ENCODE measurements around the gene MLLT10.
A peak's percentile ranks its signal among the peaks of the same experiment; 100 is the strongest.

The MLLT10 gene

DNA sequence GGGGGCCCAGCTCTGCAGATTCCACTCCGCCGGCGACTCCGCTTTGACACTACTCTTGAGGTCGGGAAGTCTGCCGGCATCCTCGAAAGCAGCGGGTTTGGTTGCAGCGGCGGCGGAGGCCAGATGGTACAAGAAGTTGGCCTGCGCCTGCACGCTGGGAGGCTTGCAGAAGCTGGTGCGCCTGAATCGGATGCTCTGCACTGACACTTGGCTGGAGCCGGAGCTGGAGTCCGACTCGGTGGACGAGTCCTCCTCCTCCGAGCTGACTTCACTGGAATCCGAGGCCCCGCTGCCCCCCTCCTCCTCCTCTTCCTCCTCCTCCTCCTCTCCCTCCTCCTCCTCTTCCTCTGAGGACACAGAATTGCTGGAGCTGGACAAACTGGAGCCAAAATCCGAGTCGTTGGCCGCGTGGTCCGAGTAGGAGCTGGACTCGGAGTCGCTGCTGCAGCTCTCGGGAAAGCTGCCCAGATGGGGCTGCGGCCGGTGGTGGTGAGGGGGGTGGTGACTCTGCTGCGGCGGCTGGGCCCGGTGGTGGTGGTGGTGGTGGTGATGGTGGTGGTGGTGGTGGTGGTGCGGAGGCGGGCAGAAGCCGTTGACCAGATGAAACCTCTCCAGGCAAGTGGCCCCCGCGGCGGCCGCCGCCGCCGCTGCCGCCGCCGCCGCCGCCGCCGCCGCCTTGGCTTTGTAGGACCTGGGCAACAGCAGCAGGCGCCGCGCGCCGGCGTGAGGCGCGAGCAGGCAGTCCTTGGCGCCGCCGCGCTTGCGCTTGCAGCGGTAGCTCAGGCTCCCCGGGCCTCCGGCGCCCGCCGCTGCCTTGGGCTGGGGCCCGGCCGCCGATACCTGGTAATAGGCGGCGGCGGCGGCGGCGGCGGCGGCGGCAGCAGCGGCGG, 17.5 kb upstream of the MLLT10 start:
- DNase-seq (ENCODE audit: low read depth in 2 of 2): peak in 1 of 2 donors; percentile 33

DNA sequence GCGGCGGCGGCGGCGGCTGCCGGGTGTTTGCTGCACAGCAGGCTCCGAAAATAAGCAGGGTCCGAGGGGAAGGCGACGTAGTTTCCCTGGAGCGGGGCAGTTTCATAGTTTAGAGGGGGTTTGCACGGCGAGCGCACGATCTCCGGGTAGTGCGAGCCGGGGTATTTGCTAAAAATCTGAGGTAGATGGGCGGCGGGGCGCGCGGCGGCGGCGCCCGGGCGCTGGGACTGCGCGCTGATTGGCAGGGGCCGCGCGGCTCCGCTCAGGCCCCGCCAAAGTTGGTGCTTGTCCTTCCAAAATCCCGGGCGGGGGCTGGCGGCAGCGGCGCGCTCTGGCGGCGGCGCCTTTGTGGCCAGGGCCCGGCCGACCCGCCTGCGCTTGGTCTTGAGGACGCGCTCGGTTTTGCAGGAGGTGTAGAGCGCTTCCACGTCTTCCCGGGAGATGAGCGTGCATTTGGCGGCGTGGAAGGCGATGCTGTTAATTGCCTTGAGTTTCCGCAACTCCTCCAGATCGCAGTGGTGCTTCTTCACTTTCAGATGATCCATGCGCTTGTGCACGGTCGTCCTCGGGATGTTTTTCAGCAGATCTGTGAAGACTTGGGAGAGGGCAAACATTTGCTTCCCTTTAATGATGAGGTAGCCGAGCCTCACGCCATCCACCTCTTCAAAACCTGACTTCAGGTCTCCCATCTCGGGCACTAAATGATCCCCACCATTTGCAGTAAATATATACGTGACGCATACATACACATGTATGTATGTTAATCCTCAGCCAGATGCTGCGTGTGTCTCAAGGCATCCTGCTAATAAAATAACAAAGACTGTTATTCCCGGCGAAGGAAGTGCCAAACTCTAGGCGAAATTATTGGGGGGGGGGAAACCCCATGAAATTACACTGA, 16.6 kb upstream of the MLLT10 start:
- no peak for DNase-seq (ENCODE audit: low read depth in 2 of 2)

DNA sequence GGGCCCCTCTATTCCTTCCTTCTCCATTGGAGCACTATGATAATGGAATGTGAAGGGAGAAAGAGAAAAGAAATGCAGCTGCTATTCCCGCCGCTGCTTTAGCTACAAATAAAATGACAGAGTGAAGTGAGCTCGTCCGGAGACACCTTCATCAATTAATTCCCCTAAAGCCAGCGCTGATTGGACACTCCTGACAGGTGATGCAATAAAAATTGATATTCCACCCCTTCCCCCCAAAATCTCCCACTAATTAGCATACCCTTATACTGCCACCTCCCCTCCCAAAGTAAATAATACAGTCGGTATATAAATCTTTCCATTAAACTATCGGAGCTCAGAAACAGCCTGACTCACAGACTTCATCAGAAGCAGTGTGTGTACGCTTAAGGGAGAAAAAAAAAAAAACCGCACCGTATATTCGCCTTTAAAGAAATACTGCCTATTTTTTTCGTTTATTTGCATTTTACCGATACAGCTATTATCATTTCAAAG, 15.8 kb upstream of the MLLT10 start:
- no peak for DNase-seq (ENCODE audit: low read depth in 2 of 2)

DNA sequence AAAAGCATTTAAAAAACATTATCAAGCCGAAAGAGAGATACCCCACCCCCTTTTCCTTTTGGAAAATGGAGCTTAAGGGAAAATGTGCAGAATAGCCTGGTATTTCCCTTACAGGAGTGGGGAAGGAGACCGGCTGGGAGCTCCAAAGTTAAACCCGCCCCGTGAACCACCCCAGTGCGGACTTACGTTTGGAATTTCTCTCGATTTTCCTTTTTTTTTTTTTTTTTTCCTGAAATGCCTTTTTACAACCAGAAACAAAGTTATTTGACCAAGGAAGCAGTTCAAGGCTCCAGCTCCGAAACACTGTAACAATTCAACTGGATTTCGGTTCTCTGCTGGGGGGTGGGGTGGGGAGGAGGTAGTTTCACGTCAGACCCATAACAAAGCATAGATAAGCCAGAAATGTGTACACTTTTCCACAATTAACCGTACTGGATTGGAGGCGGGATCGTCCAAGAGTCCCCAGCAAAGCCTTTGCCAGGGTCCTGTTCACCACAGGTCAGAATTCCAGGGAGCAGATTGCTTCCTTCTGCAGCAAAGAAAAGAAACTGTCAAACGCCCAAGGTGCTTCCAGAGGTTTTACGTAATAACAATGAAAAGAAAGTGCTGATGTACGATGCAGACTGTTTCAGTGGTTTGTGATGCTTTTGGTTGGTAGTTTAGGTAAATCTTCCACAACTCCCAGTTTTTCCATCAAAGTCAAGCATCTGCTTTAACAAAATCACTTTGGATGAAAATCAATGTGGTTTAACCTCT, 15.2 kb upstream of the MLLT10 start:
- no peak for DNase-seq (ENCODE audit: low read depth in 2 of 2)

DNA sequence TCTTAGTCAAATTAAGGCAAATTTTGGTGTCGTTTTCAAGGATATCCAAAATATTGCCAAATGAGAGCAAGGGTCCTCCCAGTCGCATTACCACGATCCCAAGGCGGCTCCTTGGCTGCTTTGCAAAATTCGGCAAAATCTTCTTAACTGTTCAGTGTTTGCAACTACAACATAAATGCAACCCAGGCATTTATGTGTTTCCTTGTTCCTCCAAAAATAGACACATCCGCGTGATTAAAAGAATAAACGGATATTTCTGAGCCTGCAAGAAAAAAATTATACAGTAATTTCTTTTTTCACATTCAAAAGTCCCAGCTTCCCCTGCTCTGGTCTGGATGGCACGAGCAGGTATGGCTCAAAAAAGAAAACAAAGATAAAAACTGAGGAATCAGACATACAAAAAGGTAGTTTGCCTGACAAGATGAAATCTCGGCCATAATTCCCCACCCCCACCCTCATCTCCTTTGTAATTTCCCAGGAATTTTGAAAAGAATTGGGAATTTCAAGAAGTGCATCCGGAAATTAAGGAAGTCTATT, 14.6 kb upstream of the MLLT10 start:
- DNase-seq (ENCODE audit: low read depth in 2 of 2): no peak

DNA sequence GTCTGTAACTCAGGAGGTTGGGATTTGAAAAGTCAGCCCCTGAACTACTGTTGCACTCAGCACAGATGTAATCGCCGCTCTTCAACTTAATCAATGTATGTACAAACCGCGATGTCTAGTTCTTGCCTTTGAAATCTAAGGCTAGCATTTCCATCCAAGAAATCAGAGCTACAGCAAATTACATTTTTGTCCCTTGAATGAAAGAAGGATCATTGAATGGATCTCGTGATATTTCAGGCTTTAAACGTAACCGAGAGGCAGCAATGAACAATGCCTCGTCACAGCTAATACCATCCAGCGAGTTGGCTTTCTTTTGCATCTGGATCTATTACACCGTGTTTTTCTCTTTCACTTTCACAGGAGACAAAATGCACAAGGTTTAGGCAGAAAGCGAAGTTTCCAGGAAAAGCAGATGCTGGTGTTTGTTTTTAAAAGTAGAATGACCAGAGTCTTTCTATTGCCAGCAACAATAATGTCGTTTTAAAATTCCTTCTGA, 14.0 kb upstream of the MLLT10 start:
- no peak for DNase-seq (ENCODE audit: low read depth in 2 of 2)

DNA sequence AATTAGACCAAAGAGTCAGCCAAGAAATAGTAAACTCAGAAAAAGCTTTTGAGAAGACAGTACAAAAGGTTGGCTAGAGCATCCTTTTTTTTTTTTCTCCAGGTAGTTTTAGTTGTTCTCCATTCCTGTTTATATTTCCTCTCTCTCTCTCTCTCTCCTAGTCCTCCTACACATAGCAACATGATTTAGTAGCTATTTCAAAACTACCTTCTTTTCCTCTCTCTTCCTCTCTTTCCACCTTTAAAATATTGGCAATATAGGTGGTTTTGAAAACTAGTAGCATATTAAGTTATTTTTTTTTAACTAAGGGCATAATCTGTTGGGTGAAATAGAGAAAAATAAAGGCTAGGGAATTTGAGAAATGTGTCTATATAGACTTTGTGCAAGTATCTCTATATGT, 13.5 kb upstream of the MLLT10 start:
- DNase-seq (ENCODE audit: low read depth in 2 of 2): no peak

DNA sequence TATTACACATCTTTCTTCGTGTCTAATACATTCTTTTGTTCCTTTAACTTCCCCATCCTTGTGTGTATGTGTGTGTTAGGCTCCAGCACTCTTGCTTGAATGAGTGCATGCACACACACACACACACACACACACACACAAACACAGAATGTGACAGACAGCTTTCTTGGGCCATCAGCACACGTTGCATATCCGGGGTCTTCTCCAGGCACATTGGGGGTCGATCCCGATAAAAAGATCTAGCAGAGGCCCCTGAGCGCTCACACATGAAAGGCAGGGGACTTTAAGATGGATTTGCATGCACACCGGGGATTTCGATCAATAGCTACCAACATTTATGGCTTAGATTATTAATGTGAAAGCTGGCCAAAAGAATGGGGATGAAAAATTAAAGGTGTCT, 13.1 kb upstream of the MLLT10 start:
- DNase-seq (ENCODE audit: low read depth in 2 of 2): no peak

DNA sequence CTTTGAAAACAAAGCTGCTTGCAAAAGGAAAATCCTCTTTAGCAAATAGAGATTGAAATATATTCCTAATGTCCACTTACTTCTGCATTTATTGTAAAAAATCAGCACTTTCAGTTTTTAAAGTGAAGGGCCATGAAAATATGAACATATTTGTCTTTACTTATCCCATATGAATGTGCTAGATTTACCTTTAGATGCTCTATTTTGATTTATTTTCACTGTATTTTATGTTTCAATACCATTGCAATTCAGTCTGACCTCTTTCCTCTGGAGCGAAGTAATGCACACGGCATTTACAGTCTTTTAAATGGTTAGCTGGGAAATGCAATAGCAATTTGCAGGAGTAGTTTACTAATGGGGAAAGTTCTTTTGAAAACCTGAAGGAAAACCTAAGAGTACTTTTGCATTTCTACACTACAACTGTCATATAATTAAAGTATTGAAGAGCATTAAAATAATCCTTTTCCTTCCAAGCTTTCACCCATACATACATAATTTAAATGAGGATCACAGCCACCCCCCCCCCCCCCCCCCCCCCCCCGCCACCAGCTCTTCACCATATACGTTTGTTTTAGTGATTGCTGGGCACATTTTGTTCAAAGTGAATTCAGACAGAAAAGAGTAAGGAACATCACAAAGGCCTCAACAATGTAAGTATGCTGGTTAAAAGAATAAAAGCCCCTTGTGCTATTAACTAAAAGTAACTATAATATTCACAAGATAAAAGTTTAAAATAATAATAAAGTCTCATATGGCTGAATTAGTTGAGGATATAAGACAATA, 12.1 kb upstream of the MLLT10 start:
- DNase-seq (ENCODE audit: low read depth in 2 of 2): no peak

DNA sequence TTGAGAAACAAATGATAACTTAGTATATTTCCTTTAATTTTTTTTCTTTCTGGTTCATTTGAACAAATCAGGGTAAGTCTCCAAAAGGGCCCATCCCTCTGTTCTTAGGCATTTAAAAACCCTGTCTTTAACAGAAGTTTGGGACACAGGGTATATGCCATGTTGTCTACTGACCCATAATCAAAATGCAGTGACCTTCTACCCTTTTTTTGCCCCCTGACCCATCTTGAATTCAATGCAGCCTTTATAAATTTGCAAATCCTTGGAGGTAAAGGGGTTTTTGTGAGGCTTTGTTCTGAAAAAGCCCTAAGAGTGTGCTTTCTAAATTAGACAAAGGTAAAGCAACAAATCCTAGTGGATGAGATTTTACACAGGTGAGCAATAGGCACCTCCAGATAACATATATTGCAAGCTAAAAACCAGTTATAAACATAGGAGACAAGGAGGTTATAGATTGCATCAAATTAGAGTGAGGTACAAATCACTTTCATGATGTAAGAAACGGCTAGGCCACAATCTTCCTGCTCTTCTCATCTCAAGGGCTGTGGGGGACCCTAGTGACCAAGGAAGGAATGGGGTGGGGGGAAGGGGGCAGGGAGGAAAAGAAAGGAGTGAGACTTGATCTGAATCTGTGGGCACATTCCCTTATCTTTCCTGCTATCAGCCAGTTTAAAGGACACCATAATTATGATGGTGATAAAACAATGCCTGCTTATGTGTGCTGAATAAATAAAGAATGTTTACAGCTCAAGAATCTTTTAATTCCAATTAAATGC, 11.2 kb upstream of the MLLT10 start:
- DNase-seq (ENCODE audit: low read depth in 2 of 2): no peak

DNA sequence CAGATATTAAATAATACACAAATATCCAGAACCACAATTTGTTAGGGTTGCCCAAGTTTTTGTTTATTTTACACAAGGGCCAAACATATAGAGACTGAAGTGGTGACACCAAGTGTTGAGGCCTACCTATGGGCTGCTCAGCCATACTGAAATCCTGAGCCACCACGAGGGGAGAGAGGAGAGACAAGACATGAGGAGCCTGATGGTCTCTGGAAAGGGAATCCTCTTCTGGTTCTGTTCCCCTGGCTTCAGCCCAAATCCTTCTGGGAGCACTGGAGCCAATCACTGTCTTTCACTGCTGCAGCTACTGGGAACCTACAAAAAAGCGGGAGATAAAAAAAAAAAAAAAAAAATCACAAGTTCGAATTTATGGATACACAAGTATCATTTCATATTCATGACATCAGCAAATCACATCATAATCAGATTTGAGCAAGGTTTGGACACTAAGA, 10.4 kb upstream of the MLLT10 start:
- DNase-seq (ENCODE audit: low read depth in 2 of 2): no peak

DNA sequence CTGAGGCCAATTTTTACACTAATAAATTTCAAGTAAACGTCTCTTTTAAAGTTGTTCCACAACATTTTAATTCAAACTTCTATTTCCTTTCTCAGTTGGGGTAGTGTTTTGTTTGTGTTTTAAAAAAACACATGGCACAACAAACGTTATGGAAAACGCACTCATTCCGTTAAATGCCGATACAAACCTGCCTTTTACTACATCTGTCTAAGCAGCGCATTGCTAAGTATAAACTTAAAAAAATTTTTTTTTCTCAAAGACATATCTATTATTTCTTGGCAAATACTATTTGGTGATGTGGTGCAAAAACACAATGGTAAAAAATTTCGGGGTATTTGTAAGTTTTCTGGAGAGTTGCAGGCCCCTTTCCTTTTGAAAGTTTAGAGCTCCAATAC, 9.9 kb upstream of the MLLT10 start:
- no peak for DNase-seq (ENCODE audit: low read depth in 2 of 2)

DNA sequence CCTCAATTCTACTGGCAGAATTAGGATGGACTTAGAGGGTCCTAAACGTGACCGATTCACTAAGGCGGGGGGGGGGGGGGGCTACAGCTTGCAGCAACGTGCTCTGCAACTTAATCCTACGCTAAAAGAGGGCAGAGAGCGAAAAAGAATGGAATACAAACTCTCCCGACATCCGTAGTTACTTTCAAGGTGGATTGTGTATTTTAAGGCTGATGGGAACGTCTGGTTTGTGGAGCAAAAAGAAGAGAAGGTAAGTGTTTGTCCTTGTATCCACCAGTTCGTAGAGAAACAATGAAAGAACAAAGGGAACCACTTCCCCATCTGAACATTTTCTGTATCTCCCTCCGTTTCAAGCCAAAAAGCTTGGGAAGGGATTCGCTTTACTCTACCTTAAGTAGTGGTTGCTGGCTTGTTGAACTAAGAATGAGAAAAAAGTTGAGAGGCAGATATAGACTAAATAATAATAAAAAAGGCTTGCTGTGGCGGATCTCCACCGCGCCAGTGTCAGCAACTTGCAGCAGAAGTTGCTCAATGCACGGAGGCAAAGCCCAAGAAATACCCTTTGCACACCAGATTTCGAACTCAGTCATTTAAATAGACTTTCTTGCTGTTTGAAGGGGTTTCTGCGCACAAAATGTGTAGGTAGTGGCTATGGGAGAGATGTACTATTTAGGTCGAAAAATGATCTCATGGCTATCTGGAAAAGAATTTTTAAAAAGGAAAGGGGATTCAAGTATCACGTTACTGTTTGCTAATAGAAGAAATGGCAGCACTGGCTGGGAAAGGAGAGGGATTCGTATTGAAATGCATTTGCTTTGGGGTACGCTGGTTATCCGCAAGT, 9.3 kb upstream of the MLLT10 start:
- DNase-seq (ENCODE audit: low read depth in 2 of 2): no peak

DNA sequence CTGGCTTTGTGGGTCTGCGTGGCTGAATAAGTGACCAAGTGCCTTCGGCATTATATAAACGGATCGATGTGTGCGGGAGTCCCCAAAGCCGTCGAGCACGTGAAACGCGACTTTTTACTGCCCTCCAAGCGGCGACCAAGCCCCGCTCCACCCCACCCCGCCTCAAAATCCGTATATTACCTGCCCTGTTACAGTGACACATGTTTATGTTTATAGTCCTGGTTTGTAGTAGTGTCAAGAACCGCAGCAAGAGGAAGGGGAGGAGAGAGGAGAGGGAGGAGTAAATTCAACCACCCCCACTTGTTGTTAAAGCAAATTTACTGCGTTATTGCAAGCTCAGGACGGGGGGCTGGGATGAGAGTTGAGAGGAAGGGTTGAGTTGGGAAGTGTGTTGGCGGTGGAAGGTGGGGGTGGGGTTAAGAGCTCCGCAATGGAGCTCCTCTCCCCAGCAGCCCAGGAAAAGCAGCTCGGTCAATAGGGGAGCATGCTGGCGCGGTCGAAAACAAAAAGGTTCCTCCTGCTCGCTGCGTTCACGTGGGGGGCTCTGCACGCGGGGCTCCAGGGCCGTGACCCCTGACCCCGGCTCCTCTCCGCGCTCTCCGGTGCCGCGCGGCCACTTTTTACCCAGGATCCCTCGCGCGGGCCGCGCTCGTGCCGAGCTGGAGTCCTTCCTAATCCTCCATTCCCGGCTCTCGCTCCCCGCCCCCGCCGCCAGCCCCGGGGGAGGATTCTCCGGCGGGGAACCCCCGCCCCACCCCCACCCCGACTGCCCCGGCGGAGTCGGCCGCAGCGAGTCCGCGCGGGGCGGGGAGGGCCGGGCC, 8.5 kb upstream of the MLLT10 start, which contains the start of gene SKIDA1:
Gene SKIDA1, minus strand, starts transcription at position 316 of the 821 bp plus-strand sequence. CDS start 7,860 bp downstream, outside the sequence.
- DNase-seq (ENCODE audit: low read depth in 2 of 2): peak; percentile 46 to 64

DNA sequence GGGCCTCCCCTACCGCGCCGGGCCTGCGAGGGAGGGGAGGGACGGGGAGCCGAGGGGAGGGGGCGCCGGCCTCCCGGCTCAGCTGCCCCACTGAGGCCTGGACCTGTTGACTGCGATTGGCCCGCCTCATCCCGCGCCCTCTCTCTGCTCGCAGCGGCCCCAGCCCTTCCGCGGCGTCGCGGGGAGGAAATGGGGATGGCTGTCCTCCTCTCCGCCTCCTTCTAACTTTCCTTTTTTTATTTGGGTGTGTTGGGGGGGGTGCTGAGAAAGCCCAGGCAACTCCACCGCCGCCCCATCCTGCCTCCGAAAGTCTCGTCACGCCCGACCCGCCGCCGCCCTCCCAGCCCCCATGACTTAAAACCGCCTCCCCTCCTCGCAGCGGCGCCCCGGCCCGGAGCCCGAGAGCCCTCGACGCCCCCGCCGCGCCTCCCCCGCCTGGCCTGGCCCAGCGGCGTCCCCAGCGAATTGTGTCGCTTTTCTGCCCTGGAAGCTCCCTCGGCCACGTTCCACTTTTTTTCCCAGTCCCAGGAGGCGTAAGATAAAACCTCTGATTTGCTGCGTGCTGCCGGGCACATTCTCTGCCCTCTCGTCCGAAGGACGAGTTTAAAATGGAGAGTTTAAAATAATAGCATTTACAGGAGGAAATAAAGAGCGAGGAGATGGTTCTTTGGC, 7.7 kb upstream of the MLLT10 start:
- DNase-seq (ENCODE audit: low read depth in 2 of 2): peak in 1 of 2 donors; percentile 58

DNA sequence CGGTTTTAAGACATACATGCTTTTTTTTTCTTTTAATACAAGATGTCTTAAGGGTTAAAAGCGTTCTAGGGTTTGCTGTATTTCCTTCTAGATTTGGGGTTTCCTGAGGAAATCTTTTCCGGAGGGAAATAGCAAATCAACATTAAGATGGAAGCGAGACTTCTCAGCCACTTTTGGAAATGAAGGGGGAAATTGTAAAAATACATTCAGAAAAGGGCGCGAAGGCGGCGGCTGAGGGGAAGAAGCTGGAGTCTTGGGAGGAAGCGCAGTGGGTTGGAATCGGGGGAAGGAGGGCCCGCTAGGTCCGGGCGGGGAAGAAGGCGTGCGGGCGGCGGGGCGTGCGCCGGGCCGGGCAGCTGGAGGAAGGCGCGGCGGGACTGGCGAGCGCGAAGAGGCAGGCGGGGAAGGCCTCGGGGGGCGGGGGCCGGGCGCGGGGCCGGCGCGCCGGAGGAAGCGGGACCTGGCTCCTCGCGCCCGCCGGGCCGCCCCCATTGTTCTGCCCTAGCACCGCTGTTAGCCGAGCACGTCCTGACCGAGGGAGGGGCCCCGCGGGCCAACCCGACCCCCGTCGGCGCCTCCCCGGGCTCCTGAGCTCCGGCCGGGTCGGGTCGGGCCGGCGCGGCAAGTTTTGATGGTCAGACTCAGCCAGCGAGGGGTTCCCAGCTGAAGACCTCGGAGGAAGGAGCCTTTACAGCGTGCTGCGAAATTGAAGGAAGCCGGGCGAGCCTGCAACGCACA, 7.0 kb upstream of the MLLT10 start:
- peak in 1 of 2 donors; percentile 39 for DNase-seq (ENCODE audit: low read depth in 2 of 2)
